Measurements from ENCODE around the gene PHGDH. TPM values are rescaled to one million over a fixed set of nuclear protein-coding genes. Genes with fewer than 3 reads are reported as not detected.

PHGDH gene
- polyA plus RNA-seq, 6 donors from 2014 or later: 2.4 to 11.3 (median 2.7) TPM; not detected in 1

- H3K4me1 Mint-ChIP-seq: peaks cover 5 to 10% (median 9%) of the 10 kb centered on the region in 3 donors
- H3K27ac Mint-ChIP-seq: no peak overlapping the region
- no peaks in the 10 kb centered on the region for H3K9me3 Mint-ChIP-seq
- ATAC-seq (ENCODE audit: low read depth in 2 of 2) (no peak), DNase-seq (no peak)
- no peaks in the 10 kb centered on the region for H3K27me3 Mint-ChIP-seq
- H3K4me3 Mint-ChIP-seq: no peak overlapping the region
- H3K36me3 Mint-ChIP-seq: peaks cover 0 to 5% of the 10 kb centered on the region in 2 donors
These were observed 13.9 kb downstream of the PHGDH start for GRCh38 chr1:119725626-119726025.

DNA sequence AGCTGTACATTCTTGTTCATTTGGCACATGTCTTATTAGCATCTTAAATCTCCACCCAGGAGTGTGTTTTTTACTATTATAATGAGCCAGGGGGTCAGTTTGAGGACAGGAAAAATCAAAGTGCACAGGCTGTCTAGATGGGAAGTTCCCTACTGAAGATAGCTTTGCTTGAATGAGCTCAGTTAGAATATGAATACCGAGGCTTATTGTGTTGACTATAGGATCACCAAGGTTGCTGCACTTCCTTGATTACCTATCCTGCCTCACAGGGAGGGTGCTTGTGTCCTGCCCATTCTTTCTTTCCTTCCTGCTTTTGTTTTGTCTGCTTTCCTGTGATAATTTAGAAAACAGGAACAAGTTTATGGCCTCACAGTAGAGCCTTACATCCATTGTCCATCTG is 16.3 kb downstream of the PHGDH start:
- no peaks in the 10 kb centered on the region for H3K27me3 Mint-ChIP-seq
- ATAC-seq (ENCODE audit: low read depth in 2 of 2) (peak; percentile 34 to 40), DNase-seq (no peak)
- peaks cover 5 to 10% (median 9%) of the 10 kb centered on the region in 3 donors for H3K4me1 Mint-ChIP-seq
- no peaks in the 10 kb centered on the region for H3K36me3 Mint-ChIP-seq
- no peak overlapping the region for H3K4me3 Mint-ChIP-seq
- no peaks in the 10 kb centered on the region for H3K9me3 Mint-ChIP-seq
- H3K27ac Mint-ChIP-seq: peak overlapping the region in 2 of 6 donors; percentile 37 to 60

- no peak for DNase-seq
These were observed 17.3 kb downstream of the PHGDH start for GRCh38 chr1:119729044-119729443.

GRCh38 chr1:119731060-119731459 is 19.3 kb downstream of the PHGDH start:
- Mint-ChIP-seq H3K36me3 (peaks cover 0 to 7% of the 10 kb centered on the region in 2 donors), H3K27ac (no peak overlapping the region), H3K4me1 (peaks cover 5 to 10% (median 9%) of the 10 kb centered on the region in 3 donors), H3K27me3 (no peaks in the 10 kb centered on the region), H3K9me3 (no peaks in the 10 kb centered on the region), H3K4me3 (no peak overlapping the region)
- no peak for DNase-seq
- ATAC-seq (ENCODE audit: low read depth in 2 of 2): no peak

More at GRCh38 chr1:119729044-119729443, 17.3 kb downstream of the PHGDH start:
- H3K4me1 Mint-ChIP-seq: peaks cover 5 to 10% (median 9%) of the 10 kb centered on the region in 3 donors
- no peak overlapping the region for H3K4me3 Mint-ChIP-seq
- H3K27me3 Mint-ChIP-seq: no peaks in the 10 kb centered on the region
- no peak for ATAC-seq (ENCODE audit: low read depth in 2 of 2)
- H3K9me3 Mint-ChIP-seq: no peaks in the 10 kb centered on the region
- no peak overlapping the region for H3K27ac Mint-ChIP-seq
- no peaks in the 10 kb centered on the region for H3K36me3 Mint-ChIP-seq

- Mint-ChIP-seq H3K4me3 (no peak overlapping the region), H3K36me3 (peaks cover 0 to 7% of the 10 kb centered on the region in 2 donors), H3K27me3 (no peaks in the 10 kb centered on the region), H3K9me3 (no peaks in the 10 kb centered on the region), H3K4me1 (peaks cover 5 to 10% (median 9%) of the 10 kb centered on the region in 3 donors), H3K27ac (no peak overlapping the region)
- ATAC-seq (ENCODE audit: low read depth in 2 of 2): no peak
- no peak for DNase-seq
These were observed 20.2 kb downstream of the PHGDH start for GRCh38 chr1:119731741-119732430.

GRCh38 chr1:119732465-119733168 is 20.9 kb downstream of the PHGDH start:
- Mint-ChIP-seq H3K27me3 (no peaks in the 10 kb centered on the region), H3K4me1 (peaks cover 5 to 9% (median 5%) of the 10 kb centered on the region in 3 donors), H3K9me3 (no peaks in the 10 kb centered on the region), H3K36me3 (peaks cover 0 to 7% of the 10 kb centered on the region in 2 donors), H3K4me3 (no peak overlapping the region), H3K27ac (no peak overlapping the region)
- ATAC-seq (ENCODE audit: low read depth in 2 of 2) (no peak), DNase-seq (no peak)

DNA sequence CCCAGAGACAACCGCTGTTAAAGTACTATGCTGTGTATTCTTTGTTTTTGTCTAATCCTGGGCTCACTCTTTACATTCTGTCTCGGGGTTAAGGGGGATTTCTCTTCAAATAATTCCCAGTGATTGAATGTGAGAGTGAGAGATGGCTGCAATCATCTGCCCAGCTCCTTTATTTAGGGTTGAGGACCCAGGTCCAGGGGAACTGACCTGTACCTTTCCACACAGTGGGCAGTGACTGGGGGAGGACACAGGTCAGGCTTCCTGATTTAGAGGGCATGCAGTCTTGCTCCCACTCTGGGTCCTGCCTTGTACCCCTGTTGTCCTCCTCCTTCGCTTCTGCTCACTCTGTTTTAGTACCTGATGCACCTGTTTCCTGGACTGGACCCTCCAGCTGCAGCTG is 22.0 kb downstream of the PHGDH start:
- no peaks in the 10 kb centered on the region for H3K4me1 Mint-ChIP-seq
- H3K27me3 Mint-ChIP-seq: no peaks in the 10 kb centered on the region
- H3K36me3 Mint-ChIP-seq: peaks cover 0 to 7% of the 10 kb centered on the region in 2 donors
- DNase-seq (no peak), ATAC-seq (ENCODE audit: low read depth in 2 of 2) (no peak)
- no peak overlapping the region for H3K27ac Mint-ChIP-seq
- no peaks in the 10 kb centered on the region for H3K9me3 Mint-ChIP-seq
- no peak overlapping the region for H3K4me3 Mint-ChIP-seq

DNA sequence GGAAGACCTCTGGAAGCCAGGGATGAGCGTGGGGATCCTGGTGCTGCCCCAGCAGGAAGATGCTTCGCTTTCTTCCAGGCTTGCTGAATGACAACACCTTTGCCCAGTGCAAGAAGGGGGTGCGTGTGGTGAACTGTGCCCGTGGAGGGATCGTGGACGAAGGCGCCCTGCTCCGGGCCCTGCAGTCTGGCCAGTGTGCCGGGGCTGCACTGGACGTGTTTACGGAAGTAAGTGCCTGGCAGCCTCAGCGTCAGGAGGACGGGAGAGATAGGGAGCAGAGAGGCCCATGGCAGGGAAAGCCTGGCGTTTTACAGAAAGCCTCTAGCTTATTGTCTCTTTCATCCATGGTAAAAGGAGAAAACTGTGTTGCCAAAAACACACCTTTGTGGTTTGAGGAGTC is 23.5 kb downstream of the PHGDH start:
- Mint-ChIP-seq H3K9me3 (no peaks in the 10 kb centered on the region), H3K27ac (peak overlapping the region in 1 of 6 donors; percentile 91), H3K27me3 (no peaks in the 10 kb centered on the region), H3K4me3 (no peak overlapping the region), H3K4me1 (no peaks in the 10 kb centered on the region), H3K36me3 (peaks cover 0 to 7% of the 10 kb centered on the region in 2 donors)
- DNase-seq: no peak
- ATAC-seq (ENCODE audit: low read depth in 2 of 2): no peak

DNA sequence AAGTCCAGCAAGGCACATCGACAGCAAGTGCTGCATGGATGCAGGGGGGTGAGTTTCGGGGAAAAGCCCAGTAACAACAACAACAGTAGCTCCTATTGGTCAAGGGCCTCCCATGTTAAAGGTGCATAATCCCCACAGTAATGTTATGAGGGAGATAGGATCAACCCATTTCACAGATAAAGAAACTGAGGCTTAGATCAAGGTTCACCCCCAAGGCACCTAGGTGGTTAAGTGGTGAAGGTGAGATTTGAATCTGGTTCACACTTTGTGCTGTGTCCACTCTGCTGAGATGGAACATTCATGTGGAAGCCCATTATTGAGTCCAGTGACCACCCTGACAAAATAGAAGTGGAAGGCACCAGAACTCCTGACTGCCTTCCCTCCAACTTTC is 24.9 kb downstream of the PHGDH start:
- H3K36me3 Mint-ChIP-seq: peaks cover 0 to 7% of the 10 kb centered on the region in 2 donors
- no peaks in the 10 kb centered on the region for H3K27me3 Mint-ChIP-seq

DNA sequence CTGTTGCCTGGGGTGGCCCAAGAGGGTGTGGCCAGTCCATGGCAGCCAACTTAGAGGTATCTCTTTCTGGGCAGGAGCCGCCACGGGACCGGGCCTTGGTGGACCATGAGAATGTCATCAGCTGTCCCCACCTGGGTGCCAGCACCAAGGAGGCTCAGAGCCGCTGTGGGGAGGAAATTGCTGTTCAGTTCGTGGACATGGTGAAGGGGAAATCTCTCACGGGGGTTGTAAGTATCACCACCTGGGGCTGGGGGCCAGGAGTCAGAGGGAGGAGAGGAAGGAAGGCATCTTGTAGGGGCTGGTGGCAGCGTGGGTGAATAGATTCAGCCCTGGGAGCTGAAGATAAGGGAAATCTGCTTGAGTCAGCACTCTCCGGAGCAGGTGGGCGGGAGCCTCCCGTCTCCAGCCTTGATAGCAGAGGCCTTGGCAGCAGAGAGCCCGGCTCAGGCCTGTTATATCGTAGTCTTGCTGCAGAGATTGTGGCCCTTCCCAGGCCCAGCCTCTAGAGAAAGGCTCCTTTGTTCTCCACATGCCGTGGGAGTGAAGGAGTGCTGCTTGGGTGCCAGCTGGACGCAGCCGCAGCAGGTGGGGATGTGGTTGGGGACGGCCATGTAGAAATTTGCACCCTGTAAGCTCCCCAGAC is 25.4 kb downstream of the PHGDH start:
- no peaks in the 10 kb centered on the region for H3K4me1 Mint-ChIP-seq
- peak overlapping the region in 1 of 6 donors; percentile 35 for H3K27ac Mint-ChIP-seq
- no peak overlapping the region for H3K4me3 Mint-ChIP-seq
- DNase-seq (no peak), ATAC-seq (ENCODE audit: low read depth in 2 of 2) (no peak)
- no peaks in the 10 kb centered on the region for H3K27me3 Mint-ChIP-seq
- peaks cover 0 to 7% of the 10 kb centered on the region in 2 donors for H3K36me3 Mint-ChIP-seq
- H3K9me3 Mint-ChIP-seq: no peaks in the 10 kb centered on the region

More for the DNA sequence above, 24.9 kb downstream of the PHGDH start:
- Mint-ChIP-seq H3K4me3 (no peak overlapping the region), H3K9me3 (no peaks in the 10 kb centered on the region), H3K4me1 (no peaks in the 10 kb centered on the region), H3K27ac (no peak overlapping the region)
- ATAC-seq (ENCODE audit: low read depth in 2 of 2) (no peak), DNase-seq (no peak)

DNA sequence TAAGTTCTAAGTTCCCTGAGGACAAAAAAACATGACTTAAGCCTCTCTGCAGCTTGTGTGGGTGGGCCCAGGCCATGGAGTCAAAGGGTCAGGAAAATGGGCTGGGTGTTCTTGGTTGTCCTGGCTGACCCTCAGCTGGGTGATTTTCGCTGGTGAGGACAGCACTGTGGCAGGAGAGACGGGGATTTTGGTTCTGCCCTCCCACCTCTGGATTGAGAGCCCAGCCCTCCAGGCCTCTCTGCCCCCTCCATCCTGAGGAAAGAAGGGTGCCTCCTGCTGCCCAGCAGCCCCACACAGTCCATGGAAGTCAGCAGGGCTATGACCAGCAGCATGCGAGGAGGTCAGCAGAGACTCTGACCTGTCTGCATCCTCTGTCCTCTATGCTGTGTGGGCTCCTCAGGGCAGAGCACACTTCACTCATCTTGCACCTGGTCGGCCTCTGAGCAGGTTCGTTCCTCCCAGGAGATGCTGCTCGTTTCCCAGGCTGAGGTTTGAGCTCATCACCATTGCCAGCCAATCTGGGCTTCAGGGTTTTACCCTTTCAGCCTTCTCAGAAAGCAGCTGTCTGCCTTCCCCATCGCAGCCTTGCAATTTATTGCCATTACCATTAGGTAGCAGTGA is 26.5 kb downstream of the PHGDH start:
- H3K27me3 Mint-ChIP-seq: no peaks in the 10 kb centered on the region
- no peak for DNase-seq
- H3K4me1 Mint-ChIP-seq: no peaks in the 10 kb centered on the region
- ATAC-seq (ENCODE audit: low read depth in 2 of 2): no peak
- H3K4me3 Mint-ChIP-seq: no peak overlapping the region
- H3K9me3 Mint-ChIP-seq: no peaks in the 10 kb centered on the region
- peaks cover 0 to 7% of the 10 kb centered on the region in 2 donors for H3K36me3 Mint-ChIP-seq
- no peak overlapping the region for H3K27ac Mint-ChIP-seq

DNA sequence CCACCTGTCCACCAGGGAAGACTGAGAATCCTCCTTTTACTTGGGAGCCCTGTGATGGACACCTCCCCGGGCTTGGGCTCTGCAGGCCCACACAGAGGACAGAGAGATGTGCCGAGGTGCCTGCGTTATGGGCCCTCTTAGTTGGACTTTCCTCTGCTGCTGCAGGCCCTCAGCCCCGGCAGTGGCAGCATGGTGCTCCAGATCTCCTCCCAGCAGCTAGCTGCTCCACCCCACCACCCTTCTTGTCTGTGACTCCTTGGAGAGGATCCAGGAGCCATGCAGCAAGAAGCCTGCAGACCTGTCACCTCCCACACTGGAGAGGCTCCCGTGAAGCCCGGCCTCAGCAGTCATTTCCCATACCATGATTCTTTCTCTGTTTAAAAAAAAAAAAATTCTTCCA is 27.4 kb downstream of the PHGDH start:
- H3K4me1 Mint-ChIP-seq: peaks cover 0 to 3% (median 3%) of the 10 kb centered on the region in 3 donors
- H3K36me3 Mint-ChIP-seq: peaks cover 0 to 7% of the 10 kb centered on the region in 2 donors
- no peaks in the 10 kb centered on the region for H3K9me3 Mint-ChIP-seq
- DNase-seq (no peak), ATAC-seq (ENCODE audit: low read depth in 2 of 2) (no peak)
- no peak overlapping the region for H3K4me3 Mint-ChIP-seq
- no peaks in the 10 kb centered on the region for H3K27me3 Mint-ChIP-seq
- H3K27ac Mint-ChIP-seq: no peak overlapping the region

DNA sequence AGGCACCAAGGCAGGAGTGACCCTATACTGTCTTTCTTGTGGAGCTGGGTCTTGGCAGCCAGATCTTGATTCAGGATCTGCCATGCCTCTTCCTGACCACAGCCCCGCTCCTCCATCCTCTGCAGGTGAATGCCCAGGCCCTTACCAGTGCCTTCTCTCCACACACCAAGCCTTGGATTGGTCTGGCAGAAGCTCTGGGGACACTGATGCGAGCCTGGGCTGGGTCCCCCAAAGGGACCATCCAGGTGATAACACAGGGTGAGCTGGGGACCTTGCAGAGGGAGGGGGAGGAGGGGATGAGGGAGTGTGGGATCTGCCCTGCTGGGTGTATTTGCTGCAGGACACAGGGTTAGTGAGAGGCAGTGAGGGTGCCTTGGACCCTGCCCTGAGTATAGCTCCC is 28.5 kb downstream of the PHGDH start:
- no peak for DNase-seq
- H3K4me3 Mint-ChIP-seq: no peak overlapping the region
- H3K4me1 Mint-ChIP-seq: peaks cover 0 to 4% (median 3%) of the 10 kb centered on the region in 3 donors
- H3K36me3 Mint-ChIP-seq: peaks cover 0 to 2% of the 10 kb centered on the region in 2 donors
- no peak for ATAC-seq (ENCODE audit: low read depth in 2 of 2)
- no peaks in the 10 kb centered on the region for H3K27me3 Mint-ChIP-seq
- no peak overlapping the region for H3K27ac Mint-ChIP-seq
- no peaks in the 10 kb centered on the region for H3K9me3 Mint-ChIP-seq

All from naive B cell (primary cell).